Adrenal gland (tissue), 12 donors: ENCODE measurements around the gene CCR3. TPM values are rescaled to one million over a fixed set of nuclear protein-coding genes. Genes with fewer than 3 reads are reported as not detected.

ENCODE experiments used
- DNase-seq, 7 donors: peaks; one replicate each; pipeline ENCODE4 v3.0.0-alpha.2; 2019 to 2020
- H3K27ac ChIP-seq, 5 donors: fragments of 200-600 bp; sonication (generic) in 4 of 5; 1 replicate in 3 of 5; 2 replicates in 2 of 5; pipeline versions ENCODE4 v1.5.1 to v1.8.0; 2016 to 2020; ENCODE audit warnings: mild to moderate bottlenecking in 1 of 5
- H3K27me3 ChIP-seq: fragments of 200-600 bp; 2 replicates; pipeline ENCODE4 v1.8.0; 2021
- H3K36me3 ChIP-seq, 2 donors: fragments of 200-600 bp; replicated peaks in 1 of 2; 1 replicate in 1 of 2; 2 replicates in 1 of 2; pipeline versions ENCODE4 v1.5.1 to v1.8.0; 2018 to 2022
- H3K4me1 ChIP-seq, 2 donors: fragments of 200-600 bp; replicated peaks in 1 of 2; 1 replicate in 1 of 2; 2 replicates in 1 of 2; pipeline versions ENCODE4 v1.5.1 to v1.8.0; 2018 to 2021
- H3K4me3 ChIP-seq, 4 donors: fragments of 200-600 bp; sonication (generic) in 3 of 4; one replicate each; pipeline ENCODE4 v1.5.1; 2016 to 2018
- H3K9me3 ChIP-seq, 3 donors: fragments of 200-600 bp; sonication (generic) in 1 of 3; replicated peaks in 1 of 3; 1 replicate in 2 of 3; 2 replicates in 1 of 3; pipeline versions ENCODE4 v1.5.1 to v1.8.0; 2016 to 2021
- POLR2A ChIP-seq, 2 donors: fragments of 450-650 bp; IDR thresholded peaks; one replicate each; pipeline ENCODE4 v1.6.1; 2017; ENCODE audit warnings: antibody characterized with exemption in 2 of 2, mild to moderate bottlenecking in 2 of 2, moderate library complexity in 1 of 2
- WGBS, 4 donors: extraction: QIAGEN DNeasy Blood & Tissue Kit in 2 of 4; methylation state at CpG; one replicate each; pipeline versions ENCODE4 v1.1.5 to v1.1.7; 2013 to 2017; 5-methylcytosine and 5-hydroxymethylcytosine counted together
- intact Hi-C, 2 donors: fragments of 100-400 bp; cut with DNase I; formaldehyde crosslinking; loops; one replicate each; pipeline versions ENCODE4 v1.14.1 to v1.15.0; 2022 to 2023
- polyA plus RNA-seq, 3 donors: library from polyadenylated mRNA; stranded (reverse); fragments of 200-250 nt in 2 of 3; fragments of 350-450 nt in 1 of 3; fragmentation: Illumina TruSeq in 1 of 3; extraction: RNeasy Lipid Tissue Mini Kit (QIAGEN cat#74804) in 1 of 3; gene quantifications; one replicate each; pipeline ENCODE4 v1.2.3, GENCODE V29; 2013 to 2014
- total RNA-seq, 9 donors: library from RNA; depleted of rRNA in 4 of 9; stranded (reverse); fragments of >200 nt in 4 of 9; fragments of 120-200 nt in 1 of 9; fragmentation: NEBNext Ultra II Directional in 1 of 9; extraction: Animal tissue kit (Norgen Biotek cat#: 25700) in 1 of 9; gene quantifications; one replicate each; pipeline versions ENCODE4 v1.1.0 to v1.2.4, GENCODE V29; 2013 to 2023
- TF ChIP-seq, protein P1 (sequence below), 6 experiments: fragments of 450-650 bp in 4 of 6; fragments of 200-600 bp in 2 of 6; sonication (generic) in 1 of 6; IDR thresholded peaks; 1 replicate in 5 of 6; 2 replicates in 1 of 6; pipeline versions ENCODE4 v1.5.1 to v1.8.0; 2016 to 2021; ENCODE audit warnings: antibody characterized with exemption in 6 of 6, mild to moderate bottlenecking in 2 of 6, moderate library complexity in 1 of 6
- donor health status: healthy with polysubstance abuse.
- donor health status: Bipolar disorder and iron deficiency.
- donor health status: DM: yes; HTN: yes; CAD: no.
- donor health status: DM: no; HTN: no; CAD: no.
- donor health status: DM: no; HTN: no; CAD: no.
- donor health status: DM: yes; HTN: yes; CAD: no.

The CCR3 gene
- total and polyA plus RNA-seq, 12 donors, result 0.07 TPM; not detected in 11

DNA sequence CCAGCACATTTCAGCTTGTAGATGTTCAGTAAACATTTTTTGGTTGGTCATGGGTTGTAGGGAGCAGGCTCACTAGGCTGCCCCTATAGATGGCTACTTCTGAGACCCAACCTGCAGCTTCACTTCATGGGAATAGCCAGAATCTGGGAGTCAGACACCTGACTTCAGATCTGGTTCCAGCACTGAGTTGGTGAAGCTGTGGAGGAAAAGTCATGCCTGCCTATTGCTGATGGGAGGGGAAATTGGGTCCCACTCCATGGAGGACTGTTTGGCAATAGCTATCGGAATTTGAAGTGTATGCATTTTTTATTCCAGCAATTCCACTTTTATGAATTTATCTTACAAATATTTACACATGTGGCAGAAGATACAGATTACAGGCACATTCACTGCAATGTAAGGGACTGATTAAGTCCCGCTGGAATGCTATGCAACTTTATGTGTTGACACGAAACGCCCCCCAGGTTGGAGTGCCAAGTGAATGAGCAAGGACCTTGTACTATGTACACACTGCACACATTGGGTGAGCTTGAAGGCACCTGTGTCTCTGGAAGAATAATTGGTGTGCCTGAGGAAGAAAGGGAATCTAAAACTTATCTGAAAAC, 26.3 kb upstream of the CCR3 start:
- Histone ChIP-seq H3K36me3 (no peaks in the 10 kb centered on the region), H3K27me3 (peaks cover 4% of the 10 kb centered on the region), H3K27ac (no peak overlapping the region), H3K9me3 (no peaks in the 10 kb centered on the region), H3K4me3 (no peak overlapping the region), H3K4me1 (no peaks in the 10 kb centered on the region)
- intact Hi-C loops, result no loop called here
- no peak for DNase-seq
- WGBS, 4 donors, result 69 to 84% (median 80%) methylated on average over 4 of the region's 4 CpGs
- TF ChIP-seq, protein P1, sequence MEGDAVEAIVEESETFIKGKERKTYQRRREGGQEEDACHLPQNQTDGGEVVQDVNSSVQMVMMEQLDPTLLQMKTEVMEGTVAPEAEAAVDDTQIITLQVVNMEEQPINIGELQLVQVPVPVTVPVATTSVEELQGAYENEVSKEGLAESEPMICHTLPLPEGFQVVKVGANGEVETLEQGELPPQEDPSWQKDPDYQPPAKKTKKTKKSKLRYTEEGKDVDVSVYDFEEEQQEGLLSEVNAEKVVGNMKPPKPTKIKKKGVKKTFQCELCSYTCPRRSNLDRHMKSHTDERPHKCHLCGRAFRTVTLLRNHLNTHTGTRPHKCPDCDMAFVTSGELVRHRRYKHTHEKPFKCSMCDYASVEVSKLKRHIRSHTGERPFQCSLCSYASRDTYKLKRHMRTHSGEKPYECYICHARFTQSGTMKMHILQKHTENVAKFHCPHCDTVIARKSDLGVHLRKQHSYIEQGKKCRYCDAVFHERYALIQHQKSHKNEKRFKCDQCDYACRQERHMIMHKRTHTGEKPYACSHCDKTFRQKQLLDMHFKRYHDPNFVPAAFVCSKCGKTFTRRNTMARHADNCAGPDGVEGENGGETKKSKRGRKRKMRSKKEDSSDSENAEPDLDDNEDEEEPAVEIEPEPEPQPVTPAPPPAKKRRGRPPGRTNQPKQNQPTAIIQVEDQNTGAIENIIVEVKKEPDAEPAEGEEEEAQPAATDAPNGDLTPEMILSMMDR (IDR thresholded peaks at IDR 0.05), result no peak
- no peak for TF ChIP-seq POLR2A (IDR thresholded peaks at IDR 0.05)

DNA sequence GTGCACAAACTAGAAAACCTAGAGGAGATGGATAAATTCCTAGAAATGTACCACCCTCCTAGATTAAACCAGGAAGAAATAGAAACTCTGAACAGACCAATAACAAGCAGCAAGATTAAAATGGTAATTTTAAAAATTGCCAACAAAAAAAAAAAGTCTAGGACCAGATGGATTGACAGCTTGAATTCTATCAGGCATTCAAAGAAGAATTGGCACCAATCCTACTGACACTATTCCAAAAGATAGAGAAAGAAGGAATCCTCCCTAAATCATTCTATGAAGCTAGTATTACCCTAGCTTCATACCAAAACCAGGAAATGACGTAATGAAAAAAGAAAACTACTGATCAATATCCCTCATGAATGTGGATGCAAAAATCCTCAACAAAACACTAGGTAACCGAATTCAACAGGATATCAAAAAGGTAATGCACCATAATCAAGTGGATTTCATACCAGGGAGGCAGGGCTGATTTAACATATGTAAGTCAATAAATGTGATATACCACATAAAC, 24.0 kb upstream of the CCR3 start:
- intact Hi-C loops, result no loop called here
- no peak for DNase-seq
- Histone ChIP-seq H3K4me1 (no peaks in the 10 kb centered on the region), H3K4me3 (no peak overlapping the region), H3K36me3 (no peaks in the 10 kb centered on the region), H3K9me3 (no peaks in the 10 kb centered on the region), H3K27me3 (peaks cover 4% of the 10 kb centered on the region), H3K27ac (no peak overlapping the region)
- 61 to 80% (median 73%) methylated on average over 2 of the region's 2 CpGs for WGBS, 4 donors
- no peak for TF ChIP-seq POLR2A (IDR thresholded peaks at IDR 0.05)
- TF ChIP-seq, protein P1 (IDR thresholded peaks at IDR 0.05), result no peak

DNA sequence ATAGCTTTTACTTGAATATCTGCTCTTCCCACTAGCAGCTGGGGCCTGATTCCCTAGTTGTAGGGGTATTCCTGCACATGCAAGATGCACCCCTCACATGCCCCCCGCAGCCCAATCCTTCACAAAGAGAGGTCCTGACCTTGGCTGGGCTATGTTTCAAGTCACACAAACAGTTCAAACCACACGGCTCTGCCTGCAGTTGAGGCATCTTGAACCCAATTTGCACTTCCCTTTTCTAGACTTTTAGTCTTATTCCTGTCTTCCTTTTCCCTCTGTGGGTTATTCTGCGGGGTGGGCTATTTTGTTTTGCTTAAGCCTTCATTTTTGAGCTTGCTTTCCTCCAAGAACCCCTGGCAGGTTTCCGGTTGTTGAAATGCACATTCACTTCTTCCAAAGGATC, 20.9 kb upstream of the CCR3 start:
- no peaks in the 10 kb centered on the region for H3K4me1 ChIP-seq
- DNase-seq, result no peak
- H3K36me3 ChIP-seq, result no peaks in the 10 kb centered on the region
- WGBS, 4 donors, result 29 to 44% (median 33%) methylated on average over 4 of the region's 4 CpGs
- no peak overlapping the region for H3K27ac ChIP-seq
- no peaks in the 10 kb centered on the region for H3K27me3 ChIP-seq
- no peak overlapping the region for H3K4me3 ChIP-seq
- intact Hi-C loops, result no loop called here
- TF ChIP-seq POLR2A (IDR thresholded peaks at IDR 0.05), result no peak
- TF ChIP-seq, protein P1 (IDR thresholded peaks at IDR 0.05), result no peak
- peaks cover 0 to 5% (median 0%) of the 10 kb centered on the region in 3 donors for H3K9me3 ChIP-seq

DNA sequence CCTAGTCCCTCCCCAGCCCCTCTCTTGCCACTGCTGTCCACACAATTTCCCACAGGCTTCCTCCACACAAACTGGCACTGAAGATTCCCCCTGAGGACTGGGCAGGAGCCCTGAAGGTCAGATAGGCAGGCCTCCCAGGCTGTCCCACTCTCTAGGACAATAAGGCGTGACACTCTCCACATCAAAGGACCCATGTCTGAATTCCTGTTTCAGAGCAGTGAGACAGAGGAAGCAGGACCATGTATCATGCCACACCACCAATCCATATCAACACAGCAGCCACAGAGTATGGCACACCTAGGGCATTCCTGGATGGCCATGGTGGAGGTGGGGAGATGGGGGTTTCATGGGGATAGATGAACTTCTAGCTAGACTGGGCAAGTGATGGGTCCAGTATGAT, 20.3 kb upstream of the CCR3 start:
- Histone ChIP-seq H3K4me3 (no peak overlapping the region), H3K4me1 (no peaks in the 10 kb centered on the region), H3K9me3 (peaks cover 0 to 6% (median 0%) of the 10 kb centered on the region in 3 donors), H3K27ac (peak overlapping the region in 1 of 5 donors; percentile 48), H3K27me3 (no peaks in the 10 kb centered on the region), H3K36me3 (no peaks in the 10 kb centered on the region)
- DNase-seq, result no peak
- intact Hi-C loops, result no loop called here
- 61 to 75% (median 68%) methylated on average over 1 of the region's 1 CpG; no CpG with 5 or more reads in 1 of the 4 donors for WGBS, 4 donors
- TF ChIP-seq POLR2A (IDR thresholded peaks at IDR 0.05), result no peak
- TF ChIP-seq, protein P1 (IDR thresholded peaks at IDR 0.05), result no peak
